Ovary (tissue), 3 donors: ENCODE measurements around the gene ESRRG.

Experiments used
- CTCF ChIP-seq, 3 donors: fragments of 450-650 bp in 2 of 3; fragments of 200-600 bp in 1 of 3; IDR thresholded peaks; one replicate each; pipeline versions ENCODE4 v1.5.1 to v1.8.0; 2016 to 2022; ENCODE audit warnings: antibody characterized with exemption in 3 of 3, mild to moderate bottlenecking in 1 of 3
- EP300 ChIP-seq: sonication (generic); formaldehyde crosslinking; IDR thresholded peaks from one replicate; pipeline ENCODE4 v1.6.1; 2017; ENCODE audit warnings: antibody characterized with exemption
- donor health status: DM: no; HTN: no; CAD: no.

GRCh38 chr1:216476341-216476740, 246.9 kb downstream of the ESRRG start:
- no peak for TF ChIP-seq CTCF (IDR thresholded peaks at IDR 0.05)
- TF ChIP-seq EP300: no peak
